A549 treated with Mapracorat at 1 μM for 4 hours (cell line): ENCODE measurements around the gene RHOT2. TPM values are rescaled to one million over a fixed set of nuclear protein-coding genes. Genes with fewer than 3 reads are reported as not detected.

Source experiments
- total RNA-seq: library from RNA; stranded (reverse); fragments of 200-300 nt; extraction: Qiagen RNA extraction; gene quantifications from 5 replicates; pipeline ENCODE4 v1.2.3, GENCODE V29; 2022

RHOT2 gene
- total RNA-seq, 1 experiment from 2014 or later = 99.7 TPM

Other genes starting within 250 kb of the RHOT2 start
- gene RAB11FIP3, start 242.5 kb upstream of the RHOT2 start, total RNA-seq = 22.9 to 30.3 TPM (median 25.1 TPM) in 5 replicates
- 39.5 to 81.2 TPM (median 72.0 TPM) in 5 replicates for gene CAPN15, start 140.4 kb upstream of the RHOT2 start, total RNA-seq
- gene PRR35, start 107.7 kb upstream of the RHOT2 start, total RNA-seq = 0.09 to 0.24 TPM (median 0.20 TPM) in 5 replicates
- 0.06 to 0.26 TPM (median 0.19 TPM) in 5 replicates for gene NHLRC4, start 101.1 kb upstream of the RHOT2 start, total RNA-seq
- gene PIGQ, start 98.2 kb upstream of the RHOT2 start, total RNA-seq = 26.9 to 42.7 TPM (median 40.1 TPM) in 5 replicates
- gene RAB40C, start 78.1 kb upstream of the RHOT2 start, total RNA-seq = 12.0 to 18.7 TPM (median 17.9 TPM) in 5 replicates
- 0.08 to 0.23 TPM (median 0.12 TPM) in 5 replicates for gene WFIKKN1, start 37.1 kb upstream of the RHOT2 start, total RNA-seq
- gene METTL26, start 31.8 kb upstream of the RHOT2 start, total RNA-seq = 80.9 to 144 TPM (median 141 TPM) in 5 replicates
- 16.7 to 43.3 TPM (median 41.7 TPM) in 5 replicates for gene MCRIP2, start 26.3 kb upstream of the RHOT2 start, total RNA-seq
- 16.0 to 32.2 TPM (median 30.2 TPM) in 5 replicates for gene WDR90, start 18.8 kb upstream of the RHOT2 start, total RNA-seq
- 0.59 to 1.8 TPM (median 1.6 TPM) in 5 replicates for gene RHBDL1, start 7.5 kb downstream of the RHOT2 start, total RNA-seq
- gene STUB1, start 12.3 kb downstream of the RHOT2 start, total RNA-seq = 86.5 to 131 TPM (median 118 TPM) in 5 replicates
- gene JMJD8, start 16.2 kb downstream of the RHOT2 start, total RNA-seq = 63.7 to 89.3 TPM (median 78.2 TPM) in 5 replicates
- 3.6 to 6.4 TPM (median 5.8 TPM) in 5 replicates for gene WDR24, start 22.3 kb downstream of the RHOT2 start, total RNA-seq
- 9.5 to 15.8 TPM (median 11.2 TPM) in 5 replicates for gene FBXL16, start 37.7 kb downstream of the RHOT2 start, total RNA-seq
- 73.6 to 219 TPM (median 212 TPM) in 5 replicates for gene METRN, start 47.0 kb downstream of the RHOT2 start, total RNA-seq
- 29.5 to 66.7 TPM (median 62.5 TPM) in 5 replicates for gene ANTKMT, start 53.0 kb downstream of the RHOT2 start, total RNA-seq
- 4.4 to 8.3 TPM (median 6.5 TPM) in 5 replicates for gene CCDC78, start 58.3 kb downstream of the RHOT2 start, total RNA-seq
- gene HAGHL, start 59.0 kb downstream of the RHOT2 start, total RNA-seq = 16.9 to 23.5 TPM (median 18.9 TPM) in 5 replicates
- gene CIAO3, start 72.9 kb downstream of the RHOT2 start, total RNA-seq = 19.6 to 30.1 TPM (median 28.3 TPM) in 5 replicates
- 2.6 to 3.3 TPM (median 2.9 TPM) in 5 replicates for gene MSLN, start 92.6 kb downstream of the RHOT2 start, total RNA-seq
- 34.6 to 64.0 TPM (median 51.9 TPM) in 5 replicates for gene RPUSD1, start 120.2 kb downstream of the RHOT2 start, total RNA-seq
- gene CHTF18, start 120.5 kb downstream of the RHOT2 start, total RNA-seq = 14.0 to 33.1 TPM (median 24.1 TPM) in 5 replicates
- not detected in 5 replicates for gene GNG13, start 132.6 kb downstream of the RHOT2 start, total RNA-seq